GM12878 (cell line): ENCODE results near the gene LSR. TPM values are rescaled to one million over a fixed set of nuclear protein-coding genes. Genes with fewer than 3 reads are reported as not detected.
A peak's percentile ranks its signal among the peaks of the same experiment; 100 is the strongest.

Experiments
- FOXM1 ChIP-seq: IDR thresholded peaks from 2 replicates; pipeline ENCODE4 v1.6.1; 2012; ENCODE audit warnings: low read depth, mild to moderate bottlenecking, inconsistent platforms, low read length, moderate library complexity
- HSF1 ChIP-seq: fragments of 150-350 bp; IDR thresholded peaks from 2 replicates; pipeline ENCODE4 v1.6.1; 2014; ENCODE audit warnings: mild to moderate bottlenecking, low read depth, low read length
- IKZF1 ChIP-seq: fragments of 450-650 bp; conservative IDR thresholded peaks from 2 replicates; pipeline ENCODE4 v1.6.1; 2017; ENCODE audit warnings: antibody characterized with exemption, mild to moderate bottlenecking
- IKZF2 ChIP-seq, 2 experiments: fragments of 450-650 bp; IDR thresholded peaks; 2 replicates each; pipeline ENCODE4 v1.6.1; 2017; ENCODE audit warnings: mild to moderate bottlenecking in 2 of 2, moderate library complexity in 2 of 2
- JUNB ChIP-seq: IDR thresholded peaks from 2 replicates; pipeline ENCODE4 v1.6.1; 2016; ENCODE audit warnings: antibody characterized with exemption, mild to moderate bottlenecking
- MEF2B ChIP-seq: fragments of 450-650 bp; IDR thresholded peaks from 2 replicates; pipeline ENCODE4 v1.6.1; 2018; ENCODE audit warnings: mild to moderate bottlenecking, moderate library complexity; ENCODE audit not compliant: partially characterized antibody, poor library complexity, severe bottlenecking
- MXI1 ChIP-seq: fragments of 150-350 bp; IDR thresholded peaks from 2 replicates; pipeline ENCODE4 v1.6.1; 2011; ENCODE audit warnings: low read depth, mild to moderate bottlenecking, inconsistent platforms, low read length, improper control_type of control experiment
- MYC ChIP-seq: IDR thresholded peaks from 2 replicates; pipeline ENCODE4 v1.6.1; 2011; ENCODE audit warnings: mild to moderate bottlenecking, low read length, moderate library complexity, inconsistent platforms; ENCODE audit not compliant: insufficient read depth, insufficient replicate concordance, insufficient read length, severe bottlenecking
- NFIC ChIP-seq: IDR thresholded peaks from 2 replicates; pipeline ENCODE4 v1.6.1; 2012; ENCODE audit warnings: low read depth, mild to moderate bottlenecking, inconsistent platforms, low read length, moderate library complexity
- NFXL1 ChIP-seq: fragments of 450-650 bp; IDR thresholded peaks from 2 replicates; pipeline ENCODE4 v1.6.1; 2017; ENCODE audit warnings: antibody characterized with exemption, mild to moderate bottlenecking, borderline replicate concordance
- PBX3 ChIP-seq: IDR thresholded peaks from 2 replicates; pipeline ENCODE4 v1.6.1; 2011; ENCODE audit warnings: mild to moderate bottlenecking, low read depth, low read length, moderate library complexity; ENCODE audit not compliant: insufficient replicate concordance
- SP1 ChIP-seq: IDR thresholded peaks from one replicate; pipeline ENCODE4 v1.6.1; 2011; ENCODE audit warnings: low read depth, low read length
- SREBF1 ChIP-seq: IDR thresholded peaks from 2 replicates; pipeline ENCODE4 v1.6.1; 2012; ENCODE audit warnings: mild to moderate bottlenecking, low read length
- TARDBP ChIP-seq: IDR thresholded peaks from 2 replicates; pipeline ENCODE4 v1.6.1; 2016; ENCODE audit warnings: borderline replicate concordance
- TCF3 ChIP-seq: IDR thresholded peaks from 2 replicates; pipeline ENCODE4 v1.6.1; 2012; ENCODE audit warnings: low read depth, mild to moderate bottlenecking, low read length, borderline replicate concordance; ENCODE audit not compliant: insufficient read depth
- ZNF207 ChIP-seq: fragments of 450-650 bp; IDR thresholded peaks from 2 replicates; pipeline ENCODE4 v1.6.1; 2014; ENCODE audit warnings: antibody characterized with exemption, mild to moderate bottlenecking, borderline replicate concordance
- ZNF217 ChIP-seq: fragments of 450-650 bp; IDR thresholded peaks from 2 replicates; pipeline ENCODE4 v1.6.1; 2017; ENCODE audit warnings: antibody characterized with exemption, mild to moderate bottlenecking
- ZNF24 ChIP-seq: fragments of 450-650 bp; IDR thresholded peaks from 2 replicates; pipeline ENCODE4 v1.6.1; 2017; ENCODE audit warnings: antibody characterized with exemption, mild to moderate bottlenecking
- polyA plus RNA-seq, 11 experiments: library from polyadenylated mRNA; depleted of rRNA in 4 of 11; unstranded in 6 of 11; stranded (reverse) in 5 of 11; fragments of >200 nt; fragmentation: Nextera tagmentation in 4 of 11; fragmentation: Illumina TruSeq in 1 of 11; extraction: Ambion mirVana in 4 of 11; extraction: Trizol in 1 of 11; gene quantifications; 1 replicate in 1 of 11; 2 replicates in 10 of 11; pipeline versions ENCODE4 v1.2.1 to v1.2.3, GENCODE V29; 2011 to 2016; ENCODE audit warnings: inconsistent platforms in 2 of 11, missing spikeins in 2 of 11, low read depth in 1 of 11
- total RNA-seq, 4 experiments: library from RNA; depleted of rRNA in 3 of 4; stranded (reverse); fragments of >200 nt in 3 of 4; fragmentation: Illumina TruSeq in 1 of 4; extraction: Trizol in 1 of 4; gene quantifications; 2 replicates each; pipeline versions ENCODE4 v1.2.1 to v1.2.3, GENCODE V29; 2013 to 2021
- TF ChIP-seq, protein P1 (sequence below): fragments of 450-650 bp; conservative IDR thresholded peaks from 2 replicates; pipeline ENCODE4 v1.6.1; 2017; ENCODE audit warnings: mild to moderate bottlenecking, moderate library complexity
- TF ChIP-seq, protein P2 (sequence below): fragments of 450-650 bp; IDR thresholded peaks from 2 replicates; pipeline ENCODE4 v1.6.1; 2017; ENCODE audit warnings: mild to moderate bottlenecking, moderate library complexity
- TF ChIP-seq, protein P3 (sequence below): fragments of 450-650 bp; IDR thresholded peaks from 2 replicates; pipeline ENCODE4 v1.6.1; 2017; ENCODE audit warnings: mild to moderate bottlenecking

Gene LSR
- total and polyA plus RNA-seq, 10 of the 15 experiments (the other 5 are each of a cell fraction or from before 2014, with no cell fraction given): 0.26 to 53.9 (median 26.3) TPM

GRCh38 chr19:35206379-35206778 is 42.4 kb upstream of the LSR start (continued):
- TF ChIP-seq IKZF2 (IDR thresholded peaks at IDR 0.05) (peak; percentile 68 to 79), MYC (no peak), PBX3 (no peak), JUNB (peak; percentile 64; the same call in 1 of the 2 replicates), SREBF1 (no peak), TARDBP (no peak), NFXL1 (no peak), IKZF1 (peak; percentile 82), NFIC (peak; percentile 62), ZNF207 (no peak), MEF2B (peak; percentile 27), TCF3 (no peak), ZNF217 (peak; percentile 86), SP1 (no peak), FOXM1 (no peak), MXI1 (no peak), HSF1 (no peak), ZNF24 (no peak)
- TF ChIP-seq, protein P1, sequence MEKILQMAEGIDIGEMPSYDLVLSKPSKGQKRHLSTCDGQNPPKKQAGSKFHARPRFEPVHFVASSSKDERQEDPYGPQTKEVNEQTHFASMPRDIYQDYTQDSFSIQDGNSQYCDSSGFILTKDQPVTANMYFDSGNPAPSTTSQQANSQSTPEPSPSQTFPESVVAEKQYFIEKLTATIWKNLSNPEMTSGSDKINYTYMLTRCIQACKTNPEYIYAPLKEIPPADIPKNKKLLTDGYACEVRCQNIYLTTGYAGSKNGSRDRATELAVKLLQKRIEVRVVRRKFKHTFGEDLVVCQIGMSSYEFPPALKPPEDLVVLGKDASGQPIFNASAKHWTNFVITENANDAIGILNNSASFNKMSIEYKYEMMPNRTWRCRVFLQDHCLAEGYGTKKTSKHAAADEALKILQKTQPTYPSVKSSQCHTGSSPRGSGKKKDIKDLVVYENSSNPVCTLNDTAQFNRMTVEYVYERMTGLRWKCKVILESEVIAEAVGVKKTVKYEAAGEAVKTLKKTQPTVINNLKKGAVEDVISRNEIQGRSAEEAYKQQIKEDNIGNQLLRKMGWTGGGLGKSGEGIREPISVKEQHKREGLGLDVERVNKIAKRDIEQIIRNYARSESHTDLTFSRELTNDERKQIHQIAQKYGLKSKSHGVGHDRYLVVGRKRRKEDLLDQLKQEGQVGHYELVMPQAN: no peak
- TF ChIP-seq, protein P2, sequence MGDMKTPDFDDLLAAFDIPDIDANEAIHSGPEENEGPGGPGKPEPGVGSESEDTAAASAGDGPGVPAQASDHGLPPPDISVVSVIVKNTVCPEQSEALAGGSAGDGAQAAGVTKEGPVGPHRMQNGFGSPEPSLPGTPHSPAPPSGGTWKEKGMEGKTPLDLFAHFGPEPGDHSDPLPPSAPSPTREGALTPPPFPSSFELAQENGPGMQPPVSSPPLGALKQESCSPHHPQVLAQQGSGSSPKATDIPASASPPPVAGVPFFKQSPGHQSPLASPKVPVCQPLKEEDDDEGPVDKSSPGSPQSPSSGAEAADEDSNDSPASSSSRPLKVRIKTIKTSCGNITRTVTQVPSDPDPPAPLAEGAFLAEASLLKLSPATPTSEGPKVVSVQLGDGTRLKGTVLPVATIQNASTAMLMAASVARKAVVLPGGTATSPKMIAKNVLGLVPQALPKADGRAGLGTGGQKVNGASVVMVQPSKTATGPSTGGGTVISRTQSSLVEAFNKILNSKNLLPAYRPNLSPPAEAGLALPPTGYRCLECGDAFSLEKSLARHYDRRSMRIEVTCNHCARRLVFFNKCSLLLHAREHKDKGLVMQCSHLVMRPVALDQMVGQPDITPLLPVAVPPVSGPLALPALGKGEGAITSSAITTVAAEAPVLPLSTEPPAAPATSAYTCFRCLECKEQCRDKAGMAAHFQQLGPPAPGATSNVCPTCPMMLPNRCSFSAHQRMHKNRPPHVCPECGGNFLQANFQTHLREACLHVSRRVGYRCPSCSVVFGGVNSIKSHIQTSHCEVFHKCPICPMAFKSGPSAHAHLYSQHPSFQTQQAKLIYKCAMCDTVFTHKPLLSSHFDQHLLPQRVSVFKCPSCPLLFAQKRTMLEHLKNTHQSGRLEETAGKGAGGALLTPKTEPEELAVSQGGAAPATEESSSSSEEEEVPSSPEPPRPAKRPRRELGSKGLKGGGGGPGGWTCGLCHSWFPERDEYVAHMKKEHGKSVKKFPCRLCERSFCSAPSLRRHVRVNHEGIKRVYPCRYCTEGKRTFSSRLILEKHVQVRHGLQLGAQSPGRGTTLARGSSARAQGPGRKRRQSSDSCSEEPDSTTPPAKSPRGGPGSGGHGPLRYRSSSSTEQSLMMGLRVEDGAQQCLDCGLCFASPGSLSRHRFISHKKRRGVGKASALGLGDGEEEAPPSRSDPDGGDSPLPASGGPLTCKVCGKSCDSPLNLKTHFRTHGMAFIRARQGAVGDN: peak; percentile 70; the same call in 1 of the 2 replicates
- TF ChIP-seq, protein P3, sequence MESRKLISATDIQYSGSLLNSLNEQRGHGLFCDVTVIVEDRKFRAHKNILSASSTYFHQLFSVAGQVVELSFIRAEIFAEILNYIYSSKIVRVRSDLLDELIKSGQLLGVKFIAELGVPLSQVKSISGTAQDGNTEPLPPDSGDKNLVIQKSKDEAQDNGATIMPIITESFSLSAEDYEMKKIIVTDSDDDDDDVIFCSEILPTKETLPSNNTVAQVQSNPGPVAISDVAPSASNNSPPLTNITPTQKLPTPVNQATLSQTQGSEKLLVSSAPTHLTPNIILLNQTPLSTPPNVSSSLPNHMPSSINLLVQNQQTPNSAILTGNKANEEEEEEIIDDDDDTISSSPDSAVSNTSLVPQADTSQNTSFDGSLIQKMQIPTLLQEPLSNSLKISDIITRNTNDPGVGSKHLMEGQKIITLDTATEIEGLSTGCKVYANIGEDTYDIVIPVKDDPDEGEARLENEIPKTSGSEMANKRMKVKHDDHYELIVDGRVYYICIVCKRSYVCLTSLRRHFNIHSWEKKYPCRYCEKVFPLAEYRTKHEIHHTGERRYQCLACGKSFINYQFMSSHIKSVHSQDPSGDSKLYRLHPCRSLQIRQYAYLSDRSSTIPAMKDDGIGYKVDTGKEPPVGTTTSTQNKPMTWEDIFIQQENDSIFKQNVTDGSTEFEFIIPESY: no peak
